ENCODE measurements around the gene ARL15.

Gene ARL15

DNA sequence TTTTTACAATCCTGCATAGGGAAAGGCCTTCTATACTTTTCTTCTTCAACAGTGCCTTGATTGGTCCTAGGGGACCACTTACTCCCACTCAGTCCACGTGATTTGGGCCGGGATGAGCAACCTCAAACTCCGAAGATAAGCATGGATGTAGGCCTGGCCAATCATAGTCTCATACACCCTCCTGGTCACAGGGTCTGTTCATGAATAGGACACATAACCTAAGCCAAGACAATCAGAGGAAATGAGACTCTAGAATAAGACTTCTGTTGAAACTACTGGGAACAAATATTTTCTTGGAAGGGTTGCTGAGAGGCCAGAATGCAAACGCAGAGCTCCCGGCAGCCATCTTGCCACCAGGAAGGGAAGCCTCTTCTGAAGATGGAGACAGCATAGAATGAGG is 68.1 kb downstream of the ARL15 start:
- no peak for DNase-seq

DNA sequence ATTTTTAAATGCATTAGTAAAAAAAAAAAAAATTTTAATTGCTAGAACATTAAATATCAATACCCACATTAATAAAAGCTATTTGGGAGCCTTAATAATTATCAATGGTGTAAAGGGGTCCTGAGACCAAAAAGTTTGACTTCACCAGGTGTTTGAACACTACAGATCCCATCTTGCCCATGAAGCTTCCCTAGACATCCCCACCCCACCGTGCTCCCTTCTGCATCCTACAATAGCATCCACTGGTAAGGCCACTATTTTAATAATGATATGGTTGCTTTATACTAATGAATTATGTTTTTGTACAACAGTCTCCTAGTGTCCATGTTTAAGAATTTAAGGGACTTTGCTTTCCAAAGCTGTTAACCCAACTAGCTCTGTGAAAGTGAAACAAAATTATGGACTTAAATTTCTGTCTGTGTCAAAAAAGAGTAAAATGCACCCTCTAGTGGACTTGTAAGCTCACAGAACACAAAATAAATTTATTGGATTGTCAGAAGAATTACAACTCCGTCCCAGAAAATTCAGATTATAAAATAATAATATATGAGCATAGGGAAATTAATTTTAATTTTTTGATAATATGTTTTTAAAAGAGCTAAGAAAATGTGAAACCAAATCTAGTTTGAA is 76.0 kb downstream of the ARL15 start:
- peak; percentile 65 for DNase-seq

GRCh38 chr5:54230936-54231685 is 79.3 kb downstream of the ARL15 start:
- DNase-seq = peak; percentile 56

- peak; percentile 77 for DNase-seq
Measured at GRCh38 chr5:54229041-54229780, 81.2 kb downstream of the ARL15 start.

DNA sequence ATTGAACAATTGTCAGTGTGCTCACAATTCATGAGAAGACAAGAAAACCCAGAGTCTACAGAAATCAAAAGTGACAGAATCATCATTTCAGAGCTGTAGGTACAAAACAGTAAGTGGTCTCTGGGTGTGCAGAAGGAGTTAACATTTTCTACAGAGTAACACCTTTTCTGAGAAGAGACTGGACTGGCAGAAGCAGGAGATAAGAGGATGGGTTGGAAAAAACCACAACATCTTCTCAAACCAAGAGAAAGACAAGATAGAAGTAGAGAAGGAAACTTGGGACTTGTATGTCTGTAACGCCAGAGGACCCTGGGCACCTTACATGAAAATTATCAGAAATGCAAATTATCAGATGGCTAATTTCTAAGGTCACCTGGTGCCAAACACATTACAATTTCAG is 82.6 kb downstream of the ARL15 start:
- DNase-seq = peak; percentile 58

DNA sequence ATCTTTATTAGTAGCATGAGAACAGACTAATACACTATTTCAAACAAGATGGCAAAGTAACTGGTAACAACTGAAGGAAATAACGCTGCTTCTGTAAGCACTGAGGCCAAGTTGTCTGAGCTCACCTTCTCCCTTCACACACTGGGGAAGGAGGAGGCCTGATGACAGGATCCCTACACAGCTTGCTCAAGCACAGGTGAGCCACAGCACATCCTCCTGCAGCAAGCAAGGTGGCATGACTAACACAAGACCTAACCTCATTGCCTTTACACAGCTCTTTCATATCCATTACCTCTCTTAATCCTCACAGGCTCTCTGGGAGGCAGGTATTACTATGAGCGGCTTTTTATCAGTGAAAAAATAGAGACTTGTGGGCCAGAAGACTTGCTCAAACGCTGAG is 83.3 kb downstream of the ARL15 start:
- no peak for DNase-seq

DNA sequence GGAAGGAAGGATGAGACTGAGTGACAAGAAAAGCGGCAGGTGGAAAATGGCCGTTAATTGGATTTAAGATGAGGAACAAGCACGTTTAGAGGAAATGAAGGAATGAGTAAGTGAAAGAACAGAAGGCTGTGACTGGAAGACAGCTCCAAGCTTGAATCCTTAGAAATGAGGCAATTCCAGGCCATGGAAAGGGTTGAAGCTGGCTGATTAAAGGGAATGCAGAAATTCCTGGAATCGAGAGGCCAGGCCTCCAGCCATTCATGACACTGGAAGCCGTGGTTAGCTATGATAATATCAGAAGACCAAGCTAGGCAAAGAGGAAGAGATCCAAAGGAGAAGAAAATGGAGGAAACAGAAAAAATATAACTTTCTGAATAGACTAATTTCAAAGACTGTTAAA is 84.2 kb downstream of the ARL15 start:
- no peak for DNase-seq

DNA sequence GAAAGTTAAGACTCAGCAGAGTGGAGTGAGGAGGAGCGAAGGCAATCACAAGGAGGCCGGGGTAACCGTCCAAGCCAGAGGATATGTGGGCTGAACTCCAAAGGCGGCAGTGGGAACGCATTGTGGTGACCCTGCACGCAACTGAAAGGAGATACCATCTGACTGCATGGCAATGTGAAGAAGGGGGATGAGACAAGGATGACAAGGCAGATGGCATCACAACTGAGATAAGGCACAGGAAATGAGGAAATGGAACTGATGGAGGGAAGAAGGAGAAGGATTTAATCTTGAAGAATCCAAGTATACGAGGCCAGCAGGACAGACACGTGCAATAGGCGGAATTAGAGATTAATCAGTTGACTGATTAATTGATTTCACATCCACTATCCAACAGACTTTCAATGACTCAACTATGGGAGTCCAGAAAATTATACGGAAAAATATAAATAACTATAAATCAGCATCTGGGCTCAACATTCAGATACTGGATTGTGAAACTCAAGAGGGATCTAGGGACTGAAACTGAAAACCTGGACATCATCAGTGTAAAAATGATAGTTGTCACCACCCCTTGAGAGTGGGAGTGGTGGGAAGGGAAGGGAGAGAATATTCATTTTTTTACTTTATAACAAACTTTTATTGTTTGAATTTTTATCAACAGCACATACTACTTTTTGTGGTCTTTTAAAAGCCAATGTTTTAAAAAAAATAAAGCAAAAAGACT is 86.1 kb downstream of the ARL15 start:
- DNase-seq = peak; percentile 76

GRCh38 chr5:54222336-54222735 is 88.0 kb downstream of the ARL15 start:
- no peak for DNase-seq

- DNase-seq = no peak
Measured at GRCh38 chr5:54221135-54221534, 89.2 kb downstream of the ARL15 start.

- no peak for DNase-seq
Measured at GRCh38 chr5:54220230-54221040, 89.9 kb downstream of the ARL15 start.

DNA sequence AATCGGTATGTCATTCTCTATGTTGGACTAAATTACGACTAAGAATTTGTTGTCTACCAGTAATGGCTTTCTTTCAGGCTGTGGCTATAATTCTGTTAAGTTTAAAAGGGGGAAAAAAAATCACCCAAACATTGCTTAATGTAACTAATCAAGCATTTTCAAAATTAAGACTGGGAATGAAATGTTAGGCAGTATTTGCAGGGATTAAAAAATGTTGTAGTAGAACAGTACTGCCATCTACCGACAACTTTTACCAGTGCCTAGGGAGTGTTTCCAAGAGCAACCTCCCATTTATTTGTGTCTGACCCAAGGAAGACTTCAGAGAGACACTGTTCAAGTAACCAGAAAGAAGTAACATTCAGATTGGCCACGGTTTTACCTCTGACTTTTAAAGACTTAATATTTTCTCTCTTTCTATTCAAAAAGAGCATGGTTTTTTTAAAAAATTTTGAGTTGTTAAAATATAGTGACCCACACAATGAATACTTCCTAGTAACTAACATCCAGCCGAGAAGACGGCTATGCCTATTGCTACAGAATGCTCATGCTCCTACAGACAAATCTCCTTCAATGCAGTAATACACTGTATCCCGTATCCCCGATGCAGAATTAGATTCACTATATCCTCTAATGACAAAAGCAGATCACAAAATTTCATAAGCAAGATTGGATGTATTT is 92.4 kb downstream of the ARL15 start:
- DNase-seq = peak; percentile 78

GRCh38 chr5:54215233-54215736 is 95.1 kb downstream of the ARL15 start:
- DNase-seq = no peak

GRCh38 chr5:54214722-54215121 is 95.7 kb downstream of the ARL15 start:
- no peak for DNase-seq

- DNase-seq = no peak
Measured at GRCh38 chr5:54212331-54212730, 98.0 kb downstream of the ARL15 start.

DNA sequence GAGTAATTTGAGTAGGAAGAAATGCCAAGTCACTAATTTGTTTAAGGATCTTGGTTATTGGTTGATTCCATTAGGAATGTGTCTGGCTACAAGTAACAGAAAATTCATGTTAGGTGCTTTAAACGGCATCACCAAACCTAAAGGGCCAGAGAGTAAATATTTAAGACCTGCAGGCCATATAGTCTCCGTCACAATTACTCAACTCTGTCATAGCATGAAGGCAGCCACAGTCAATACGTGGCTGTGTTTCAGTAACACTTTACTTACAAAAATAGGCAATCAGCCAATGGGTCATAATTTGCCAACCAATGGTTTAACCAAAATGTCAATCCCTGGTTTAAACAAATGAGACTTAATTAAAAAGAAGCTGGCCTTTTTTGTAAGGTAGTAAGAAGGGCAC is 98.5 kb downstream of the ARL15 start:
- DNase-seq = no peak

GRCh38 chr5:54207566-54207965 is 102.8 kb downstream of the ARL15 start:
- no peak for DNase-seq

GRCh38 chr5:54206580-54207229 is 103.7 kb downstream of the ARL15 start:
- DNase-seq = no peak

- DNase-seq = no peak
Measured at GRCh38 chr5:54205918-54206317, 104.5 kb downstream of the ARL15 start.

- no peak for DNase-seq
Measured at GRCh38 chr5:54205453-54205852, 104.9 kb downstream of the ARL15 start.

GRCh38 chr5:54197018-54197417 is 113.4 kb downstream of the ARL15 start:
- DNase-seq = no peak
